GM18526 (cell line): ENCODE measurements around the gene UBE2M.

Source experiments
- POLR2A ChIP-seq: IDR thresholded peaks from 3 replicates; pipeline ENCODE4 v1.6.1; 2011; ENCODE audit not compliant: insufficient read length; ENCODE audit errors: extremely low read depth

The UBE2M gene

DNA sequence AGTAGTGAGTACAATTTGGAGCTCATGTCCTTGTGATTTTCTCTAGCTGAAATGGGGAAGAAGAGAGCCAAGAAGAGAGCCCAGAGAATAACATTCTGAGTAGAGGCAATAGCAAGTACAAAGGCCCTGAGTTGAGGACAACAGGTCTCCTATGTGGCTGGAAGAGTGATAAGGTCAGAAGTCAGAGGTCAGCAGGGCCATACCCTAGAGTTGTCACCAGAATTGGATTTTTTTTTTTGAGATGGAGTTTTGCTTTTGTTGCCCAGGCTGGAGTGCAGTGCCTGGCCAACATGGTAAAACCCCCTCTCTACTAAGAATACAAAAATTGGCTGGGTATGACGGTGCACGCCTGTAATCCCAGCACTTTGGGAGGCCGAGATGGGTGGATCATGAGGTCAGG, 22.6 kb downstream of the UBE2M start:
- no peak for TF ChIP-seq POLR2A

GRCh38 chr19:58531034-58531840, 27.2 kb downstream of the UBE2M start:
- no peak for TF ChIP-seq POLR2A

- no peak for TF ChIP-seq POLR2A
Measured at GRCh38 chr19:58529405-58529804, 29.0 kb downstream of the UBE2M start.

- TF ChIP-seq POLR2A: no peak
Measured at GRCh38 chr19:58522709-58523108, 35.7 kb downstream of the UBE2M start.

DNA sequence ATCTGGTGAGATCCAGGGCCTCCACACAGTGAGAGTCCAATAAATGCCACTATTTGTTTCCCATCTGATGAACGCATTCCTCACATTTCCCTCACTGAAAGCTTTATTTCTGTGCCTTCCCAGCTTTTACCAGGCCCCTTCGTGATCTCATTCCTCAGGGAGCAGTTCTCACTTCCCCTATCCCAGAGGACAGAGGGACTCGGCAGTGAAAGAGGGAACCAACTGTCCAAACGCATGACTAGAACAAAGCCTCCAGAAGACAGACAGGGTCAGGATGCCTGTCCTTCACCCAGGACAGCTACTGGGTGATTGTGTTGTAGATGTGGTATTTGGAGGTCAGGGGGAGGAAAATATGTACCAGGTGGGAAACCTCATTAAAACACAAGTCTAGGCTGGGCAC, 36.8 kb downstream of the UBE2M start:
- no peak for TF ChIP-seq POLR2A

DNA sequence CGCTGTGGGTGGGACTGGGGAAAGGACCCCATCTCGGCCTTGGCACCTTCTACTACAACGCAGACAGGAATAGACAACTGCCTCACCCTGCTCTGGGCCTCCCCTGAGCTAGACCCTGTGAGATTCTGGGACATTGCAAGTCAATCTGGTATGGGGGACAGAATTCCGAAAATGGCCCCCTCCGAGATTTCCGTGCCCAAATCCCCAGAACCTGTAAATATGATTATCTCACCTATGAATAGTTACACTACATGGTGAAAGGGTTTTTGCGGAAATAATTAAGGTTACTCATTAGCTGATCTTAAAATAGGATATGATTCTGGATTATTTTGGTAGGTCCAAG, 38.2 kb downstream of the UBE2M start:
- no peak for TF ChIP-seq POLR2A

- TF ChIP-seq POLR2A: peak; percentile 82
Measured at GRCh38 chr19:58519355-58520256, 38.8 kb downstream of the UBE2M start, which contains the start of gene ZBTB45. TSS of gene ZBTB45 (minus strand) at chr19:58519810. CDS start at chr19:58517673, 2,137 bp downstream.

GRCh38 chr19:58519087-58519354, 39.4 kb downstream of the UBE2M start:
- TF ChIP-seq POLR2A: no peak

GRCh38 chr19:58518256-58519086, 39.9 kb downstream of the UBE2M start:
- TF ChIP-seq POLR2A: no peak

- TF ChIP-seq POLR2A: no peak
Measured at GRCh38 chr19:58516964-58517833, 41.2 kb downstream of the UBE2M start.

GRCh38 chr19:58516246-58516836, 42.1 kb downstream of the UBE2M start:
- no peak for TF ChIP-seq POLR2A

DNA sequence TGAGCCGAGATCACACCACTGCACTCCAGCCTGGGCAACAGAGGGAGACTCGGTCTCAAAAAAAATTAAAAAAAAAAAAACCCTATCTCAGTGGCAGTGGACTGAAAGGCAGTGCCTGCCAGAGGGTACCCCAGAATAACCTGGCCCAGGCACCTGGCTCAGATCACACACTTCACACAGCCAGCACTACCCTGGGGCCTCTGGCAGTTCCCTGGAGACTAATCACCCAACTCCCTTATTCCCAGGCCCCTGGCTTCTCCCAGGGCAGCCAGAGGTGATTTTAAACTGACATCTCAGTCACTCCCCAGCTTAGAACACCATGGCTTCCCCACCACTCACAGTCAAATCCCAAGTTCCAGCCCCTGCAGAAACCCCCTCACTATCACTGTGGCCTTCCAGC, 43.2 kb downstream of the UBE2M start:
- TF ChIP-seq POLR2A: no peak

DNA sequence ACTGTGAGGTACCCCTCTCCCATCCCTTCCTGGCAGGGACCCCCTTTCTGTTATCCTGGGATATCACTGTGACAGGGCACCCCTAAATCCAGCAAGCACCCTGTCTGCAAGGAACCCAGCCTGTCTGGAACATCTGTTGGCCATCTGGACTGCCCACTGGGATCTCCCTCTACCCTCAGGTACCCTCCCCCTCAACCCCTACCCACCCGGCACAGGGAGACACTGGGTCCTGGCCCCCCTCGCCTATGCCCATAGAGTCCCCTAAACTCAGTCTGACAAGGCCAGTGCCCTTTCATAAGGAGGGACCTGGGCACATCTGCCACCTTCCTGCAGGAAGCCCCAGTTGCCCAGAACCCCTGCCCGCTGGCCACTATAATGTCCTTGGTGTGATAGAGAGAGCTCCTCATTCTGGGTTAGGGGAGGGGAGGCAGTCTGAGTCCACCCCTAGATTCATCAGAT, 43.8 kb downstream of the UBE2M start:
- no peak for TF ChIP-seq POLR2A
